ENCODE measurements around the gene SHOX.
"Not testable (repeated sequence)": the region's sequence is repeated elsewhere in the genome, so short reads cannot be mapped to it uniquely, and the experiment has no call there.

SHOX gene

GRCh38 chrX:630612-631496, at the start of gene SHOX:
Gene SHOX, plus strand, starts transcription at chrX:630791. Its CDS starts 107 bp downstream, at chrX:630898.
- DNase-seq (ENCODE audit: low spot score): no peak

DNA sequence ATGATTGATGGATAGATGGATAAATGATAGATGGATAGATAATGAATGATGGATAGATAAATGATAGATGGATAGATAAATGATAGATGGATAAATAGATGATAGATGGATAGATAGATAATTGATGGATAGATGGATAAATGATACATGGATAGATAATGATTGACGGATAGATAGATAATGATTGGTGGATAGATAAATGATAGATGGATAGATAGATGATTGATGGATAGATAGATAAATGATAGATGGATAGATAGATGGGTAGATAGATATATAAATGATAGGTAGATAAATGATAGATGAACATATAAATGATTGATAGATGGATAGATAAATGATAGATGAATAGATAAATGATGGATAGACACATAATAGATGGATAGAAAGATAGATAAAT, 49.5 kb upstream of the SHOX start:
- DNase-seq (ENCODE audit: low spot score): no peak

DNA sequence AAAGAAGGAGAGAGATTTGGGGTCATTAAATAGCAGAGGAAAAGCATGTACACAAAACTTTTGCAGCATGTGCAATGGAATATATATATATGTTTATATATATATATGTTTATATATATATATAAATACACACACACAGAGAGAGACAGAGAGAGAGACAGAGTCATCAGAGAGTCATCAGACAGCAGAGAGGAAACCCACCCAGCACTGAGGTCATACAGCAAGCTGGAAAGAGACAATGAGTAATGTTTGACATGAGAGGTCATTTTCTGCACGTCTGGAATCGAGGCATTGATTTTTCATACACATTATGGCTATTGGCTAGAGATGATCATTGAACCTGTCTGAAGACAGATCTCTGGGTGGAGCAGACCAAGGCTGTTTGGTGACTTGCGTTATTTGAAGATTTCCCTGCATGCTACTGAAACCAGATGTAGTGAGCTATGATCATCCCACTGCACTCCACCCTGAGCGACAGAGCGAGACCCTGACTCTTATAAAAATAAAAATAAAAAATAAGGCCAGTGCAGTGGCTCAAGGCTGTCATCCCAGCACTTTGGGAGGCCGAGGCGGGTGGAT, 48.8 kb upstream of the SHOX start:
- no peak for DNase-seq (ENCODE audit: low spot score)

- DNase-seq (ENCODE audit: low spot score): no peak
These were observed 46.0 kb upstream of the SHOX start for GRCh38 chrX:584572-584971.

DNA sequence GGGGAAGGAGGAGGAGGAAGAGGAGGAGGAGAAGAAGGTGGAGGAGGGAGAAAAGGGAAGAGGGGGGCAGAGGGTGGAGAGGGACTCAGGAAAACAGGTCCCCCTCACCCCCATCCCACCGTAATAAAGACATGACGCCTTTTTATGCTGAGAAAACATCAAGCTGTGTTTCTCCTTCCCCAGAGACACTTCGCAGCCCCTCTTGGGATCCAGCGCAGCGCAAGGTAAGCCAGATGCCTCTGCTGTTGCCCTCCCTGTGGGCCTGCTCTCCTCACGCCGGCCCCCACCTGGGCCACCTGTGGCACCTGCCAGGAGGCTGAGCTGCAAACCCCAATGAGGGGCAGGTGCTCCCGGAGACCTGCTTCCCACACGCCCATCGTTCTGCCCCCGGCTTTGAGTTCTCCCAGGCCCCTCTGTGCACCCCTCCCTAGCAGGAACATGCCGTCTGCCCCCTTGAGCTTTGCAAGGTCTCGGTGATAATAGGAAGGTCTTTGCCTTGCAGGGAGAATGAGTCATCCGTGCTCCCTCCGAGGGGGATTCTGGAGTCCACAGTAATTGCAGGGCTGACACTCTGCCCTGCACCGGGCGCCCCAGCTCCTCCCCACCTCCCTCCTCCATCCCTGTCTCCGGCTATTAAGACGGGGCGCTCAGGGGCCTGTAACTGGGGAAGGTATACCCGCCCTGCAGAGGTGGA, 45.3 kb upstream of the SHOX start:
- no peak for DNase-seq (ENCODE audit: low spot score)

GRCh38 chrX:586351-586750, 44.2 kb upstream of the SHOX start:
- no peak for DNase-seq (ENCODE audit: low spot score)

- not testable (repeated sequence) for DNase-seq (ENCODE audit: low spot score)
These were observed 41.3 kb upstream of the SHOX start for GRCh38 chrX:589261-589660.

GRCh38 chrX:590693-591404, 39.7 kb upstream of the SHOX start:
- no peak for DNase-seq (ENCODE audit: low spot score)

DNA sequence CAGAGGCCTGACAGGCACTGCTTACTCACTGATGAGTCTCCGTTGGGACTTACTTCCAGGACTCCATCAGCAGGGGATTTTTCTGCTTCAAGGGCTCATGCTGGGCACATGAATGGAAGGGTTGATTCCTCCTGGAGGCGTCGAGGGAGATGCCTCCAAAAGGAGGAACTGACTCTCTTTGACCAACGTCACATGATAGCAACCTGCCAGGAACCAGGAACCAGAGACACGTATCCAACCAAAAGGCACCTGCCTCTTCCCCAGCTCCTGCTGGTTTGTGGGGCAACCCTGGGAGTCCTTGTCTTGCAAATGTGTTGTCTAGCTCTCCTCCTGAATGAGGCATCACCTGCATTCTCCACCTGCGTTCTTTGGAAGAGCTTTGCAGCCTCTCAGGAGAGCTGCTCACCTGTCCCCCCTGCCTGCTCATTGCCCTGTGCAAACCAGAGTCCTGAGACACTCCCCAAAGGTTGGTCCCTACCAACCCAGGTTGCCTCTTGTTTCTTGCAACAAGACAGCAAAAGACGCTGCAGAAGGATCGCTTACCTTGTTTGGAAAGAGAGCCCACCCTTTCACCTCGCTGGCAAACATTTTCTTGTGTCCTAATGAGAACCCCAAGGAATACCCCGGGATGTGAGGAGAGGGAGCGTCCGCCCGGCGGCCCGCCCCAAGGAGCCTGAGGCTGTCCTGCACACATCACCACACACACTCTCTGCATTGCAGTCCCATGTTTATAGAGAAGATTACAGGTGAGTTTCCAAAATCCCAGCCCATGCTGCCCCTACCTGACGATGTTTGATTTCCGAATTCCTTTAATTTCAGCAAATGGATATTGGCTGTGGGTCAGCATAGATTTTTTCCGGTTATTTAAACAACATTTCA, 30.5 kb upstream of the SHOX start:
- no peak for DNase-seq (ENCODE audit: low spot score)

DNA sequence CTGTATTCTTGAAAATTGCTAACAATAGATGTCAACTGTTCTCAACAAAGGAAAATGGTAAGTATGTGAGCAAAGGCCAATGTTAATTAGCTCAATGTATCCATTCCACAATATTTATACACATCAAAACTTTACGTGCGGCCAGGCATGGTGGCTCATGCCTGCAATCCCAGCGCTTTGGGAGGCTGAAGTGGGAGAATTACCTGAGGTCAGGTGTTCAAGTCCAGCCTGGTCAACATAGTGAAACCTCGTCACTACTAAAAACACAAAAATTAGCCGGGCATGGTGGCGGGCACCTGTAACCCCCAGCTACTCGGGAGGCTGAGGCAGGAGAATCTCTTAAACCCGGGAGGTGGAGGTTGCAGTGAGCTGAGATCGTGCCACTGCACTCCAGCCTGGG, 27.6 kb upstream of the SHOX start:
- not testable (repeated sequence) for DNase-seq (ENCODE audit: low spot score)

DNA sequence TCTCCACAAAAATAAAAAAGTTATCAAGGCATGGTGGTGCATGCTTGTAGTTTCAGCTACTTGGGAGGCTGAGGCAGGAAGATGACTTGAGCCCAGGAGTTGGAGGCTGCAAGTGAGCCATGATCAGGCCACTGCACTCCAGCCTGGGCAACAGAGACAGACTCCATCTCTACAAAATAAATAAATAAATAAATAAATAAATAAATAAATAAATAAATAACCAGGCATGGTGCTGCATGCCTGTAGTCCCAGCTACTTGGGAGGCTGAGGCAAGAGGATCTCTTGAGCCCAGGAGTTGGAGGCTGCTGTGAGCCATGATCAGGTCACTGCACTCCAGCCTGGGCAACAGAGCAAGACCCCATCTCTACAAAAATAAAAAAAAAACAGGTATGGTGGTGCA, 26.0 kb upstream of the SHOX start:
- DNase-seq (ENCODE audit: low spot score): not testable (repeated sequence)

GRCh38 chrX:608088-608487, 22.5 kb upstream of the SHOX start:
- not testable (repeated sequence) for DNase-seq (ENCODE audit: low spot score)

DNA sequence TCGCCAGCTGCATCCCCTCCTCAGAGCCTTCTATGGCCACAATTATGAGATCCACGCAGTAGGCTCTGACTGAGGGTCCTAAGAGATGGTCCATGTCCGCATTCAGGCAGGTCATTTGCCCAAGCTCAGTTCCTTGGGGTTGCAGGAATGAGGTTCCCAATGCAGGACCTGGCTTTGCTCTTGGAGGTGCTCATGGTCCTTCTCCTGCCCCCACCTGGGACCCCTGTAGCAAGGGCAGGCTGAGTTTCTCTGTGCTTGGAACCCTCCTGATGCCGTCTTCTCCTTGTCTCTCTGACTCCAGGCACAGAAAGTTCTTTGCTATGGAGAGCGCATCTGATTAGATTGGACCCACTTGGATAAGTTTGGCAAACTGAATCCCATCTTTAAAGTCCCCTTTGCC, 16.5 kb upstream of the SHOX start:
- DNase-seq (ENCODE audit: low spot score): no peak

GRCh38 chrX:617401-617800, 13.2 kb upstream of the SHOX start:
- DNase-seq (ENCODE audit: low spot score): no peak

- no peak for DNase-seq (ENCODE audit: low spot score)
These were observed 12.7 kb upstream of the SHOX start for GRCh38 chrX:617891-618290.

DNA sequence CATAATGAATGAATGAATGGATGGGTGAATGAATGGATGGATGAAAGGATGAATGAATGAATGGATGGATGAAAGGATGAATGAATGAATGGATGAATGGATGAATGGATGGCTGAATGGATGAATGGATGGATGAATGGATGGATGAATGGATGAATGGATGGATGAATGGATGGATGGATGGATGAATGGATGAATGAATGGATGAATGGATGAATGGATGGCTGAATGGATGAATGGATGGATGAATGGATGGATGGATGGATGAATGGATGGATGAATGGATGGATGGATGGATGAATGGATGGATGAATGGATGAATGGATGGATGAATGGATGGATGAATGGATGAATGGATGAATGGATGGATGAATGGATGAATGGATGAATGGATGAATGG, 12.3 kb upstream of the SHOX start:
- not testable (repeated sequence) for DNase-seq (ENCODE audit: low spot score)

- DNase-seq (ENCODE audit: low spot score): no peak
These were observed 11.7 kb upstream of the SHOX start for GRCh38 chrX:618761-619450.

GRCh38 chrX:619451-619811, 11.2 kb upstream of the SHOX start:
- no peak for DNase-seq (ENCODE audit: low spot score)

DNA sequence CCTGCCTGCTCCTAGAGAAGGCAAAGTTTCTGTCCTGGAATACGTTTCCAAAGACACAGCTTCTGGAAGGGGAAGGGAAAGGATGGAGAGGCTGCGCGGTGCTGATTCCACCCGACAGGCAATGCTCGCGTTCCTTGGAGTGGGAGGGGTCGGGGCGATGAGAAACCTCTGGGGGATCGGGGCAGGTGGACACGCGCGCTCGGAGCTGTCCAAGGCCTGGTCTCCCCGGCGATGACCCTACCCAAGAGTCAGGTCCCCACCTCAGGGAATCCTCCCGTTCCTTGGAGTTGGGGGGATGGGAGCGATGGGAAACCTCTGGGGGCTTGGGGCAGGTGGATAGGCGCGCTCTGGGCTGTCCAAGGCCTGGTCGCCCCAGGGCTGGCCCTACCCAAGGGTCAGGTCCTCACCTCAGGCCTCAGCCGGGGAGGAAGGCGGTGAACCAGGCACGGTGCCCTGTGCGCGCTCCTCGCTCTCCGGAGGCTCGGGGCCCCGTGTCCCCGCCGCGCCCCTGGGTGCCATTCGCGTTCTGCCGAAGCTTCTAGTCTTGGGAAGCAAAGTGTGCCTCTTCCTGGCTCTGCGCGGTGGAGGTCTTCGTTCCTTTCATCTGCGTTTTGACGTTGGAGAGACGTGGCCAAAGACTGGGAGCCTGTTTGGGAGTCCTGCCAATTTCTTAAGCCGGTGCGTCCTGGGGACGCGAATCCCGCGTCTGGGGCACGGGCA, 10.6 kb upstream of the SHOX start:
- no peak for DNase-seq (ENCODE audit: low spot score)
